ENCODE data around the gene AIFM3. TPM values are rescaled to one million over a fixed set of nuclear protein-coding genes. Genes with fewer than 3 reads are reported as not detected.

AIFM3 gene
- total RNA-seq, 2 donors from 2014 or later, result 0.78 to 3.0 TPM

DNA sequence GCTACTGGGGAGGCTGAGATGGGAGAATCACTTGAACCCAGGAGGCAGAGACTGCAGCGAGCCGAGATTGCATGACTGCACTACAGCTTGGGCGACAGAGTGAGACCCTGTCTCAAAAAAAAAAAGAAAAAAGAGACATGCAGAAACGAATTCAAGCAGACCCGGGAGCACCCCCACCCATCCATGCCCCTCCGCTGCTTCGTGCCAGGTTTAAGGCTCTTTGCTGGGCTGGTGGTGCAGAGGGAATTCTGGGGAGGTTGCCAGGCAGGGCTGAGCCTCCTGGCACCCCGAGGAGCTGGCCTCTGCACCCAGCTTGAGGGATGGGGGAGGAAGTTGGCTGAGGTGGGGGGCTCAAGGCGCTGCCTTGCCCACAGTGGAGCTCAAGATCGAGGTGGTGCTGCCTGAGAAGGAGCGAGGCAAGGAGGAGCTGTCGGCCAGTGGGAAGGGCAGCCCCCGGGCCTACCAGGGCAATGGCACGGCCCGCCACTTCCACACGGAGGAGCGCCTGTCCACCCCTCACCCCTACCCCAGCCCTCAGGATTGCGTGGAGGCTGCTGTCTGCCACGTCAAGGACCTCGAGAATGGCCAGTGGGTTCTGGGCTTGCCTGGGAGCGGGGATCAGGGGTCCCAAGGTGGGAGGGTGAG, 6.0 kb downstream of the AIFM3 start:
- H3K4me3 ChIP-seq, result no peak overlapping the region
- 62 to 65% methylated on average over 10 to 18 of the region's 21 CpGs for WGBS, 2 donors
- DNase-seq, result no peak
- no peaks in the 10 kb centered on the region for H3K36me3 ChIP-seq (replicated peaks in 1 of 2; ENCODE audit: insufficient read depth in 1 of 2, low read depth in 2 of 2)
- TF ChIP-seq, protein P1, sequence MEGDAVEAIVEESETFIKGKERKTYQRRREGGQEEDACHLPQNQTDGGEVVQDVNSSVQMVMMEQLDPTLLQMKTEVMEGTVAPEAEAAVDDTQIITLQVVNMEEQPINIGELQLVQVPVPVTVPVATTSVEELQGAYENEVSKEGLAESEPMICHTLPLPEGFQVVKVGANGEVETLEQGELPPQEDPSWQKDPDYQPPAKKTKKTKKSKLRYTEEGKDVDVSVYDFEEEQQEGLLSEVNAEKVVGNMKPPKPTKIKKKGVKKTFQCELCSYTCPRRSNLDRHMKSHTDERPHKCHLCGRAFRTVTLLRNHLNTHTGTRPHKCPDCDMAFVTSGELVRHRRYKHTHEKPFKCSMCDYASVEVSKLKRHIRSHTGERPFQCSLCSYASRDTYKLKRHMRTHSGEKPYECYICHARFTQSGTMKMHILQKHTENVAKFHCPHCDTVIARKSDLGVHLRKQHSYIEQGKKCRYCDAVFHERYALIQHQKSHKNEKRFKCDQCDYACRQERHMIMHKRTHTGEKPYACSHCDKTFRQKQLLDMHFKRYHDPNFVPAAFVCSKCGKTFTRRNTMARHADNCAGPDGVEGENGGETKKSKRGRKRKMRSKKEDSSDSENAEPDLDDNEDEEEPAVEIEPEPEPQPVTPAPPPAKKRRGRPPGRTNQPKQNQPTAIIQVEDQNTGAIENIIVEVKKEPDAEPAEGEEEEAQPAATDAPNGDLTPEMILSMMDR (IDR thresholded peaks at IDR 0.05), result no peak
- TF ChIP-seq POLR2A (IDR thresholded peaks at IDR 0.05), result no peak
- no peak for ATAC-seq
- intact Hi-C loops (cut with DNase I), result no loop called here
- H3K27me3 ChIP-seq, result no peaks in the 10 kb centered on the region
- no peak overlapping the region for H3K27ac ChIP-seq
- no peaks in the 10 kb centered on the region for H3K9me3 ChIP-seq
- H3K4me1 ChIP-seq, result no peaks in the 10 kb centered on the region

DNA sequence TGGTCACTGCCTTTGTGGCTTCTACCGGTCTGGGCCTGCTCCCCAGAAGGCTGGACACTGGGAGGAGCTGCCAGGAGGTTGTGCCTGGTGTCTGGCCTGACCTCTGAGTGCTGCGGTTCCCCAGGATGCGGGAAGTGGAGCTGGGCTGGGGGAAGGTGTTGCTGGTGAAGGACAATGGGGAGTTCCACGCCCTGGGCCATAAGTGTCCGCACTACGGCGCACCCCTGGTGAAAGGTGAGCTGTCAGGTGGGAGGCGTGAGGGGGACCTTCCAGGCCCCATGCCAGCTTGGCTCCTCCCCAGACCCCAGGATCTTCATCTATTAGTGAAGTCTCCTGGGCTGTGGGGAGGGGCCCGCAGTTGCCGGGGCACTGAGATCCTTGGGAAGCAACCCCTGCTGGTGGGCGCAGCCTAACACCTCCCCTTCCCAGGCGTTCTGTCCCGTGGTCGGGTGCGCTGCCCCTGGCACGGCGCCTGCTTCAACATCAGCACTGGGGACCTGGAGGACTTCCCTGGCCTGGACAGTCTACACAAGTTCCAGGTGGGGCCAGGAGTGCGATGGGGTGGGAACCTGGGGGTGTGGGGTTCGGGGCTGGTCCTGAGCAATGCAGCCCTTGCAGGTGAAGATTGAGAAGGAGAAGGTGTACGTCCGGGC, 6.7 kb downstream of the AIFM3 start:
- WGBS, 2 donors, result 58 to 59% methylated on average over 9 to 17 of the region's 21 CpGs
- H3K27me3 ChIP-seq, result no peaks in the 10 kb centered on the region
- H3K9me3 ChIP-seq, result no peaks in the 10 kb centered on the region
- no peaks in the 10 kb centered on the region for H3K4me1 ChIP-seq
- intact Hi-C loops (cut with DNase I), result no loop called here
- DNase-seq, result no peak
- ATAC-seq, result no peak
- H3K4me3 ChIP-seq, result no peak overlapping the region
- no peak overlapping the region for H3K27ac ChIP-seq
- TF ChIP-seq POLR2A (IDR thresholded peaks at IDR 0.05), result no peak
- TF ChIP-seq, protein P1 (IDR thresholded peaks at IDR 0.05), result no peak
- no peaks in the 10 kb centered on the region for H3K36me3 ChIP-seq (replicated peaks in 1 of 2; ENCODE audit: insufficient read depth in 1 of 2, low read depth in 2 of 2)

DNA sequence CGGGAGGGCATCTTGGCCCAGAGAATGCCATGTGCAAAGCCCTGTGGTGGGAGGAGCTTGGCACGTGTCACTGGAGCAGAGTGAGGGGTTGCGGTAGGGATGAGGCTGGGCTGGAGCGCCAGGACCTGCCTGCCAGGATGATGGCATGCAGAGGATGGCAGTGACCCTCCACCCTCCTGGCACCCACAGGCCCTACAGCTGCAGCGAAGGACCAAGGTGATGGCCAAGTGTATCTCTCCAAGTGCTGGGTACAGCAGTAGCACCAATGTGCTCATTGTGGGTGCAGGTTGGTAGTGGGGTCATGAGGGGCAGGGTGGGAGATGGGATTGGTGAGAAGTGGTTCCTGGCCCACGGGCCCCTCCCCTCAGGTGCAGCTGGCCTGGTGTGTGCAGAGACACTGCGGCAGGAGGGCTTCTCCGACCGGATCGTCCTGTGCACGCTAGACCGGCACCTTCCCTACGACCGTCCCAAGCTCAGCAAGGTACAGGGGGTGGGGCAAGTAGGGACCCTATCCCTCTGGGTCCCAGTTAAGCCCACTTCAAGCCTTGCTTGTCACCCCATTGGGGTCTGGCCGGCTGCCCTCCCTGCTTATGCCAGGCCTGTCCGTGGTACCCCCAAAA, 7.4 kb downstream of the AIFM3 start:
- WGBS, 2 donors, result 60 to 65% methylated on average over 13 to 16 of the region's 16 CpGs
- no peak for ATAC-seq
- no peaks in the 10 kb centered on the region for H3K36me3 ChIP-seq (replicated peaks in 1 of 2; ENCODE audit: insufficient read depth in 1 of 2, low read depth in 2 of 2)
- no peak overlapping the region for H3K4me3 ChIP-seq
- H3K27ac ChIP-seq, result no peak overlapping the region
- peaks cover 2% of the 10 kb centered on the region for H3K4me1 ChIP-seq
- no peaks in the 10 kb centered on the region for H3K27me3 ChIP-seq
- no peak for TF ChIP-seq POLR2A (IDR thresholded peaks at IDR 0.05)
- TF ChIP-seq, protein P1 (IDR thresholded peaks at IDR 0.05), result no peak
- intact Hi-C loops (cut with DNase I), result no loop called here
- no peak for DNase-seq
- no peaks in the 10 kb centered on the region for H3K9me3 ChIP-seq

DNA sequence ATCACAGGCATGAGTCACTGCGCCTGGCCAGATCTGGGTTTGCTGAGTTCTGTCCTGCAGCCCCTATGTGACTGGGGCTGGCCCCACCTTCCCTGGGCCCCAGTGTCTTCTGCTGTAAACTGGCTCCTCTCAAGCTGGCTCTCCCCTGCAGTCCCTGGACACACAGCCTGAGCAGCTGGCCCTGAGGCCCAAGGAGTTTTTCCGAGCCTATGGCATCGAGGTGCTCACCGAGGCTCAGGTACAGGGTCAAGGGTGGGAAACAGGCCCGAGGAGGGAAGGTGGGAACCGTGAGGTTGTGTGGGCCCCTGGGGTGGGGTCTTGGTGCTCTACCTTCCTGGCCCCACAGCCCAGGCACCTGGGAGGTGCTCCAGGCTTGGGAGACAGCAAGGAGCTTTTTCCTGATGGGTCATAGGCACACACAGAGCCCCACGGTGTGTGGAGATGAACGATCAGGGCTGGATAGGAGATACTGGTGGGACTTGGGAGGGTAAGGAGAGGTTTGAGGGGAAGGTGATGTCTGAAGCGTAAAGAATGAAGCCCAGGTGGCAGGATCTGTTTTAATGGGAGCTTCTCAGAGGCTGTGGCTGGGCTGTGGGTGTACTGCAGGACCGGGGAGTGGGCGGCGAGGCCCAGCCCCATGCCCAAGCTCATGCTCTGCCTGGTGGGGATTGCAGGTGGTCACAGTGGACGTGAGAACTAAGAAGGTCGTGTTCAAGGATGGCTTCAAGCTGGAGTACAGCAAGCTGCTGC, 8.7 kb downstream of the AIFM3 start:
- Histone ChIP-seq H3K36me3 (replicated peaks in 1 of 2; ENCODE audit: insufficient read depth in 1 of 2, low read depth in 2 of 2) (no peaks in the 10 kb centered on the region), H3K4me3 (no peak overlapping the region), H3K4me1 (peaks cover 14% of the 10 kb centered on the region), H3K9me3 (no peaks in the 10 kb centered on the region), H3K27me3 (no peaks in the 10 kb centered on the region), H3K27ac (no peak overlapping the region)
- intact Hi-C loops (cut with DNase I), result no loop called here
- DNase-seq (no peak), ATAC-seq (no peak)
- 65 to 71% methylated on average over 11 to 14 of the region's 14 CpGs for WGBS, 2 donors
- no peak for TF ChIP-seq POLR2A (IDR thresholded peaks at IDR 0.05)
- TF ChIP-seq, protein P1 (IDR thresholded peaks at IDR 0.05), result no peak
